ENCODE data around the gene WRNIP1.

Gene WRNIP1

DNA sequence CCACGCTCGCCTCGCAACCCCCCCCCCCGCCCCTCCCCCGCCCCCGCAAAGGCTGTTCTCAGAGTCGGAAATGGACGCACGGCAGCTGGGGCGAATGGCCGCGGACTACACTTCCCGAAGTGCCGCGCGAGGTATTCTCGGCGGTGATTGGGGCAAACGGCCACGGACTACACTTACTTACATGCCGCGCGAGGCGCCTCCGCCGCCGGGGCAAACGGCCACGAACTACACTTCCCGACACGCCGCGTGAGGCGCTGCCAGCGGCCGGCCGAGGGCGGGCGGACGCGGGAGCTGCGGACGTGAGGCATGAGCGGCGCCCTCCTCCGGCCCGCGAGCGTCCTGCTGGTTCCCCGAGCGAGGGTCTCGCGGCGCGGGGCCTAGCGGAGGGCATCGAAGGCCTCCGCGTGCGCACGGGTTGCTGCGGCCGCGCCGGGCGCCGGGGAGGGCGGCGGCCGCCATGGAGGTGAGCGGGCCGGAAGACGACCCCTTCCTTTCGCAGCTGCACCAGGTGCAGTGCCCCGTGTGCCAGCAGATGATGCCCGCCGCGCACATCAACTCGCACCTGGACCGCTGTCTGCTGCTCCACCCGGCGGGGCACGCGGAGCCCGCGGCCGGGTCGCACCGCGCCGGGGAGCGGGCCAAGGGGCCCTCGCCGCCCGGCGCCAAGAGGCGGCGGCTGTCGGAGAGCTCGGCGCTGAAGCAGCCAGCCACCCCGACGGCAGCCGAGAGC is at the start of gene WRNIP1:
Gene WRNIP1, plus strand, starts transcription at position 228 of the 730 bp plus-strand sequence. Its CDS starts 230 bp downstream, at position 458.
- peak; percentile 98 to 99 for DNase-seq

DNA sequence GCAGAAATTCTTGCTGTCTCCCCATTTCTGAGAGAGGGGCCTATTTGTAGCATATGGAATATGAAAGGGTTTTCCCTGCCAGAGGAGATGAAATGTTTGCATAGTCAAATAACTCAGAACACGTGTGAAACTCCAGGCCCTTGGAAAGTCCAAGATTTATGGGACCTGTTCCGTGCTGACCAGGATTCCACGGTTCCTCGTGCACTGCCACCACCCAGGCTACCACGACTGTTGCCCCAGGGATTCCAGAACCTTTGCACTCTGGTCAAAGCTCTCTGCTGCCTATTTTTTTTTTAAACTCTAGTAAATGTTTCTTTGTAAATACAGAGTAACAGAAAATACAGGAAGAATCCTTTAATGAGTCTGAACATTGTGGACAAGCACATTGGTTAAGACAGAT is 49.5 kb upstream of the WRNIP1 start:
- DNase-seq, result no peak

DNA sequence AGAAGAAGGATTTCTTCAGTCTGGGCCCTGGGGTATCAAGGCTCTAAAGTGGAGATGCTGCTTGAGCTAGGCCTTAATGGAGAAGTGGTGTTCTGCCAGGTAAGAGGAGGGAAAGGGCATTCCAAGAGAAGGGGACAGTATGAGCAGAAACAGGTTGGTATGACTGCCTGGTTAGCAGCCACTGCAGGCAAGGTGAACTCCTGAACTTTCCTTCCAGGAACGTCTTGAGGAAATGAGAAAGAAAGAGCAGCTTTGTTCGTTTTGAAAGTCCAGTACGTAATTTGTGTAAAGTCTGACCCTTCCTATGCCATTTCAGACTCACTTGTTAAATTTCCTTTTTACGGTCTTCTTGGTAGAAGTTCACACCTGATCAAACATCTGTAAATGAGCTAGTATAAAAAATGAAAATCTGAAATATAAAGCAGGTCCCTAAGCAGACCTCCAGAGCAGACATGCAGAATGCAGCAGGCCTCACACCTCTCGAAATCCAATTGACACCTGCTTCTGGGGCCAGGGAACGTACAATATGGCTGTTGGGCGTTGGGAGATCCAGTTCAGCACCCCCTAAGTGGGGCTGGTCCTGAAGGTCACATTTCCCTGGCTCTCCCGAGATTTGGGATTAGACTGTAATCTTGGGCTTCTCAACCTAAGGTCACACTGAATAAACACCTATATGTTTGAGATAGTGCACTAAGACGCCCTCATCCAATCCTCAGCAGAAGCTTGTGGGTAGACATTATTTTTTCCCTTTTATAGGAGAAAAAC is 48.1 kb upstream of the WRNIP1 start:
- DNase-seq, result no peak

GRCh38 chr6:2718334-2719092 is 46.7 kb upstream of the WRNIP1 start:
- DNase-seq, result no peak

GRCh38 chr6:2719093-2719455 is 46.1 kb upstream of the WRNIP1 start:
- DNase-seq, result no peak

DNA sequence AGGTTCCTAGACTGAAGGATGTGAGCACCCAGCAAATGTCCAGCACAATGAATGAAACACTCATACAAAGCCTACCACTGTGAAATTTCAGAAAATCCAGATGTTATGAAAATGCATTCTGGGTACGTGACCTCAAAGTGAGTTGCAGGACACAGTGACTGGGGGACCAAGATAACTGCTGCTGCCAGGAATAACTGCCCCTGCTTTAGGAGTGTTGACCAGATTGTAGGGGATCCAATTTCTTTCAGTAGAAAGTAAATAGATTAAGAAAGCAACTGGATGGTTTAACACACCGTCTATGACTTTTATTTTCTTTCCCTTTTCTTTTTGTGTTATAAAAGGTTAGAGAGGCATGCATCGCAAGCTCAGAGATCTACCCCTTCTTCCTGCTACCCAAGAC is 44.0 kb upstream of the WRNIP1 start:
- DNase-seq, result no peak

GRCh38 chr6:2725364-2725988 is 39.7 kb upstream of the WRNIP1 start:
- no peak for DNase-seq

GRCh38 chr6:2725999-2726567 is 39.1 kb upstream of the WRNIP1 start:
- DNase-seq, result peak; percentile 8 to 54

- DNase-seq, result no peak
Measured at GRCh38 chr6:2729921-2730320, 35.3 kb upstream of the WRNIP1 start.

GRCh38 chr6:2730353-2731107 is 34.7 kb upstream of the WRNIP1 start:
- no peak for DNase-seq

DNA sequence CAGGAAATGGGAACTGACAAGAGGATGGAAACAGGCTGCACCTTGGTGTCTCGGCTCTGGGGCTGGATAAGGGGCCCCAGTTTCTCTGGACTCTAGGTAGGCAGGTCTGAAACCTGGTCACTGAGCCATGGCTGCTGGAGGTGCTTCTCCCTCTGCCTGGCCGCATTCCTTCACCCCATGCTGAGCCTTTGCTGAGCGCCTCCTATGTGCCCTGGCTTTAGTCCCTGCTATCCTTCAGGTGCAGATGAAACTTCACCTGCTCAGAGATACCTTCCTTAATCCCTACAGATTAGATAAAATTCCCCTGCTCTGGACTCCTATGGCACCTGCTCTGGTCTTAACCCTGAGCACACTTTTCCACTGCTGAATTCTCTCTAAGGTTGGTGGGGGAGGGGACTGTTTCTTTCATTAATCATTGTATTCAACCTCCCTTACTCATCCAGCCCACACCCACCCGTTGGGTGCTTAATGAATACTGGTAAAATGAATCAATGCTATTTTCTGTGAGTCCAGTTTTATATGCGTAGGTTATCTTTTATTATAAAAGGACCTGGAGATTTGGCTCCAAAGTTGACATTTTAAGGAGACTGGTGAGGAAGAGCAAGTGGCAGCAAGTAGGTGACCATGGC is 33.8 kb upstream of the WRNIP1 start:
- DNase-seq, result no peak

- DNase-seq, result no peak
Measured at GRCh38 chr6:2732503-2733089, 32.6 kb upstream of the WRNIP1 start.

DNA sequence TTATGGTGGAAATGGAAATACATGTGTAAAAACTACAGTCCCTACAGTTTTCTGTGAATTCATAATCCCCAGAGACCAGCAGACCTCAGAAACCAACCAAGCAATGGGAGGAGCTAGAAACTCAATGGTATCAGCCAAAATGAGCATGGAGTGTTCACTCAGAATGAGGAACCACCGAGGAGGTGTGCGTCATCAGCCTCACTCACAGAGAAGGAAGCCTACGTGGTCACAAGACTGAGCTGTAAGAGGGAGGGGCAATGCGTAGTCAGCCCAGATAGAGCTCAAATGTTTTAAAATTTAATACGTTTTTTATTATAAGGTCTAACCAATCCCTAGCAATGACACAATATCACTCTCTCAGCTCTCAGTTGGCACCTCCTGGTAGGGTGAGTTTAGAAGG is 31.9 kb upstream of the WRNIP1 start:
- DNase-seq, result peak; percentile 33 to 87

- no peak for DNase-seq
Measured at GRCh38 chr6:2733736-2734480, 31.3 kb upstream of the WRNIP1 start.

GRCh38 chr6:2734488-2735166 is 30.6 kb upstream of the WRNIP1 start:
- no peak for DNase-seq

DNA sequence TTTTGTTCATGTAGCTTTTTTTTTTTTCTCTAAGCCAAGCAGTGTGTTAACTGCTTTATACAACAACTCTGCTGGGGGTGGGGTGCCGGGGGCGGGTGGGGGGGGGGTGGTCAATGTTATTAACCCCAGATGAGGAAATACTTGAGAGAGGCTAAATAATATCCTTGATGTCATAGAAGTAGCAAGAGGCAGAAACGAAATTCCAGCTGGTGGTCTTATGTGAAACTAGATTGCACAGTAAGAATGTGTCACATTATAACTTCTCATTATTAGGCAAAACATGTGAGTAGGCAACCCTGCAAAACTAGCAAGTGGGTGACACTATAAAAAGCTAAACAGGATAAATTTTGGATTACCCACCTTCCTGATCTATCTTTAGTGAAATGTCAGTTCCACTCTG is 27.3 kb upstream of the WRNIP1 start:
- no peak for DNase-seq

DNA sequence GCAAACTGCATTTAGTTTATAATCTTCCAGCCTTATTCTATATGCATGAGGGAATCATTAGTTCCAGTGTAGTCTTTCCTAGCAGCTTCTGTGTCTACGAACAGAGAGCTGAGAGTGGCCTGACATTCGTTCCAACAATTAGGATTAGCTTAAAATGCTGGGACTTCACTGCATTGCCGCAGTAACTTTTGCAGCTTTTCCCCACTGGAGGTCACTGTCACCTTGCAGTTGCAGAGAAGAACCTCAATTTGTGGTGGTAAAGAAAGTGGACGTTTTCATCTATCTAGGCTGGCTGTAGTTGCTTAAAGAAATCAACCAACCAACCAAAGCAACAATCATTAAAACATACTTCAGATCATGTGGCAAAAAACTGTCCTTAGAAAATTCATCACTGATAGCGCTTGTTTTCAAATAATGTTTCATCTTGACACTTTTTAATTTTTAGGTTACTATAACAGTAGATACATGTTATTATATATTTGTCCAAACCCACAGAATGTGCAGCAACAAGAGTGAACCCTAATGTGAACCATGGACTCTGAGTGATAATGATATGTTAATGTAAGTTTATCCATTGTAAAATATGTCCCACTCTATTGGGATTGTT is 26.7 kb upstream of the WRNIP1 start:
- peak; percentile 47 to 61 for DNase-seq

DNA sequence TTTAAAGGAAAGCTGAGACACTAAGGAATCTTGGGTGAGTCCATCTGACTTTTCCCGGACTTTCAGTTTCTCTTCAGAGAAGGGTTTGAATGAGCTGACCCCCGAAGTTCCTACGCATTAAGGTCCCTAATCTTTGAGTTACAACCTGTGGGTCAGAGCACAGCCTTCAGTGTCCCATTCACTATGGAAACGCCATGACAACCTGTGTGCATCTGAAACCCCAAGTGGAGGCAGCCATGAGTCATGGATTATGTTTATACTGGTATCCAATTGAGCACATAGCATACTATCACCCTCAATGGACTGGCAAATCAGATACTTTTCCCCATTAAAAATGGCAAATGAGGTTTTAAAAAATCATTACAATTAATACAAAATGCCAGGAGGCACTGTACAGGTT is 25.9 kb upstream of the WRNIP1 start:
- no peak for DNase-seq

- DNase-seq, result no peak
Measured at GRCh38 chr6:2740581-2740980, 24.6 kb upstream of the WRNIP1 start.

All from CD4-positive, alpha-beta T cell treated with Interleukin-1 beta for 1 hour (primary cell).